ENCODE measurements around the gene MPC1.
"Not testable (repeated sequence)": the region's sequence is repeated elsewhere in the genome, so short reads cannot be mapped to it uniquely, and the experiment has no call there.

Gene MPC1

GRCh38 chr6:166406197-166406596 is 23.5 kb upstream of the MPC1 start:
- DNase-seq (ENCODE audit: low read depth in 2 of 2): no peak

DNA sequence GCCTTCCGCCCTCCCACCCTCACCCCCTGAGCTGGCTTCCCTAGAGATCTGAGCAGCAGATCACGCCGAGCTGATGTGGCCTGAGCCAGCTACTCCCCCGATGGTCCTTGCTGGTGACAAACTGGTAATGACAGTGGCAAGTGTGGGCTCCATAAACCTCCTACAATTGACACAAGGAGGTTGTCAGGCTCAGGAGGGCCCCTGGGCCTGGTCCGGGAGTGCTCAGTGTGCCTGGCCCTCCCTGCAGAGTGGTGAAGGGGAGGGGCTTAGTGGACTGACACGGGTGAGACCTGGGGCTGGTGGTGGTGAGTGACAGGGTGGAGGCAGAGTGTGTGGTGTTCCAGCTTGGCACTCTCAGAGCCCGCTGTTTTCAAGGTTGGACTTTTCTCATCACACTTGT is 22.6 kb upstream of the MPC1 start:
- DNase-seq (ENCODE audit: low read depth in 2 of 2): no peak

DNA sequence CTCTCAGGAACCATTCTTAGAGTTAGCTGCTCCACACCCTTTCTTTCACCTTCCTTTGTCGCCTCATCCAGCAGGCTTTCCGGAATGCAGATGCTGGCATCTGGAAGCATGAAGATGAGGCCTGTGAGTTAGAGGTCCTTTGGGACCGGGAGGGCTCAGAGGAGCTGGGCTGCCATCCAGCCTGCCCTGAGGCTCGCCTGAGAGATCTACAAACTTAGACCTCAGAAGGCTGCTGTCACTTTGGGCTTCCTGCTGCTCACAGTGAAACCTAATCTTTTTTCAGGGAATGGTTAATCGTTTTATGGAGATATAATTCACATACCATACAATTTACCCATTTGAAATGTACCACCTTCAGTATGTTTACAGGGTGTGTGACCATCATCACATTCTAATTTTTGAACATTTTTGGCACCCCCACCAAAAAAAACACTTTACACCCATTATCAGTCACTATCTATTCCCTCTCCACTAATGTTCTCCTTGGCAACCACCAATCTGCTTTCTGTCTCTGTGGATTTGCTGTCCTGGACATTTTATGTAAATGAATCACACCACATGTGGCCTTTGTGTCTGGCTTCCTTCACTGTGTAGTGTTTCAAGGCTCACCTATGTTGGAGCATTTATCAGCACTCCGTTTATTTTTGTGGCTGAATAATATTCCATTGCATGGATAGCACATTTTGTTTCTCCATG is 20.0 kb upstream of the MPC1 start:
- DNase-seq (ENCODE audit: low read depth in 2 of 2): no peak

DNA sequence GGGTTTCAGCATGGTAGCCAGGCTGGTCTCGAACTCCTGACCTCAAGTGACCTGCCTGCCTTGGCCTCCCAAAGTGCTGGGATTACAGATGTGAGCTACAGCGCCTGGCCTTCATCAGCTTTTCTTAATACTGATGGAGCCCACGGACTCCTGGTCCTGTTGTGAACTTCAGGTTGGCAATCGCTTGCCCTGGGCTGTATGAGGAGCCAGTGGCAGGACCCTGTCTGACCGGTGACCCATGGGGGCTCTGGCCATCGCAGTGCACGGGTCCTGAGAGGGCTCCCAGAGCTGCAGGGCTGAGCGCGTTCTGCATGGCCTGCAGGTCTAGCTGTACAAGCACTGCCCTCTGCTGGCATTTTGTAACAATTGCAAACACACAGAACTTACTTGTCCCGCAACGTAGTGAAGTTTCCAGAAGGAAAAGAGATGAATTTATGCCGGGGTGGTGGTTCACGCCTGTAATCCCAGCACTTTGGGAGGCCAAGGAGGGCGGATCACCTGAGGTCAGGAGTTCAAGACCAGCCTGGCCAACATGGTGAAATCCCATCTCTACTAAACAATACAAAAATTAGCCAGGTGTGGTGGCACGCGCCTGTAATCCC is 18.0 kb upstream of the MPC1 start:
- DNase-seq (ENCODE audit: low read depth in 2 of 2): peak in 1 of 2 donors; percentile 34

- no peak for DNase-seq (ENCODE audit: low read depth in 2 of 2)
These were observed 17.4 kb upstream of the MPC1 start for GRCh38 chr6:166400181-166400580.

- DNase-seq (ENCODE audit: low read depth in 2 of 2): no peak
These were observed 15.6 kb upstream of the MPC1 start for GRCh38 chr6:166398348-166398747.

- no peak for DNase-seq (ENCODE audit: low read depth in 2 of 2)
These were observed 15.1 kb upstream of the MPC1 start for GRCh38 chr6:166397849-166398248.

- DNase-seq (ENCODE audit: low read depth in 2 of 2): no peak
These were observed 13.0 kb upstream of the MPC1 start for GRCh38 chr6:166395778-166396177.

DNA sequence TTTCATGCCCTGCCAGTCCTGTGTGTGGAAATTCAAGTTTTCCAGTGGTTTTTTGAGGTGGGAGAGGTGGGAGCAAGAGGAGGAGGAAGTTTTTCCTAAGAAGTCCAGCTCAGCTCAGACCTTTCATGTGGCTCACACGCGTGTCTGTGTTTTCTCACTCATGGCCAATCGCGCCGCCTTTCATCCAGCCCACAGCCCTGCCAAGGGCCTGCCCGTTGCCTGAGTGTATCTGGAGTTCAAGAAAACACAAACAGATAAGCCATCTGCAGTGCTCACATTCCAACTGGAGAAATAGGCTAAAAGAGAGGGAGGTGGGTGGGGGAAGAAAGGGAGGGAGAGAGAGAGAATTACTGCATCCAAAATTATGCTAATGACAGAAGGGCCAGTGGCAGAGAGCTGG is 12.6 kb upstream of the MPC1 start:
- DNase-seq (ENCODE audit: low read depth in 2 of 2): no peak

GRCh38 chr6:166394036-166394892 is 11.5 kb upstream of the MPC1 start:
- no peak for DNase-seq (ENCODE audit: low read depth in 2 of 2)

GRCh38 chr6:166393535-166393823 is 10.7 kb upstream of the MPC1 start:
- DNase-seq (ENCODE audit: low read depth in 2 of 2): no peak

GRCh38 chr6:166392755-166393534 is 10.2 kb upstream of the MPC1 start:
- DNase-seq (ENCODE audit: low read depth in 2 of 2): not testable (repeated sequence)

GRCh38 chr6:166389119-166389518 is 6.4 kb upstream of the MPC1 start:
- no peak for DNase-seq (ENCODE audit: low read depth in 2 of 2)

- no peak for DNase-seq (ENCODE audit: low read depth in 2 of 2)
These were observed 5.7 kb upstream of the MPC1 start for GRCh38 chr6:166388290-166389004.

DNA sequence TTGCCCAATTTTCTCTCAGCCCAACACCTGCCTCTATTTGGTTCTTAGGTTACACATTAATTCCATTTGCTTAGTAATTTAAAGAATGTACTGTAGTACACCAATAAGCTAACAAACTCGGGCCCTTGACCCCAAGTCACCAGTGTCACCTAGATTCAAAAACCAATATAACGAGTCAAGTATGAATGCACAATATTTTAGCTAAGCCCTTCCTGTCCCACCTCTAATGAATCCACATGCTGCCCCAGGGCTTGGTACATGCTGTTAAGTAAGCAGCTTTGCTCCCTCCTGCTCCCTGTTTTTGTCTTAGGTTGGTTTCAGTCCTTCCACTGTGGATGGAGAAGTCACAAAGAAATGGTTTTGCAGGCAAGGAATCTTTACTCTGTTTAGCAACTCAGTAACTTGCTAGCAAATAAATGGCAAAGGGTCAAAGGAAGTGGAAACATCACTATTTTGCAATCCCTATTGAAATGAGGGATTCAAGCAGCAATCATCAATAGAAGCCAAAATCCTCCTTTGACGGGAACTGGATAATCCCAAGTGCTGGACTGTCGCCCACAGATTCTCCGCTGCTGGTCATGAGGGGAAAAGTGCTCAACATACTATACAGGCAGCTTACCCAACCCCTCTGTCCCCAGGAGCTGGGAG is 5.0 kb upstream of the MPC1 start:
- DNase-seq (ENCODE audit: low read depth in 2 of 2): no peak

GRCh38 chr6:166387098-166387497 is 4.4 kb upstream of the MPC1 start:
- DNase-seq (ENCODE audit: low read depth in 2 of 2): not testable (repeated sequence)

DNA sequence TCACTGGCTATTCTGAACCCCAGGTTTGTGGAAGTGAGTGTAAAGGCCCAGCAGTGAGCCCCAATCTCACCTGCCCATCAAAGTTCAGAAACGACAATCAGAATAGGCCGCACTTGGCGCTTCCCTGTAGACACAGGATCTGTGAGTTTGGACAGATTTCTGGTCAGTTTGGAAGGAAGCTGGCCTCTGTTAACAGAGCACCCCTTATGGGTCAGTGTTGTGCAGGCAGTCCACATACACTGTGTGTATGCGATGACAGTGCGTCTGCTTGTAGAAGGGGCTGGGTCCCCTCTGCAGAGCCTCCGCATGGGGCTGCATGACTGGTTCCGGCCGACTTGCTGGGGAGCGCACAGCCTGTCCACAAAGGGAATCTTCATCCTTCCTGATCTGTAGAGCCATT is 3.4 kb upstream of the MPC1 start:
- DNase-seq (ENCODE audit: low read depth in 2 of 2): no peak

DNA sequence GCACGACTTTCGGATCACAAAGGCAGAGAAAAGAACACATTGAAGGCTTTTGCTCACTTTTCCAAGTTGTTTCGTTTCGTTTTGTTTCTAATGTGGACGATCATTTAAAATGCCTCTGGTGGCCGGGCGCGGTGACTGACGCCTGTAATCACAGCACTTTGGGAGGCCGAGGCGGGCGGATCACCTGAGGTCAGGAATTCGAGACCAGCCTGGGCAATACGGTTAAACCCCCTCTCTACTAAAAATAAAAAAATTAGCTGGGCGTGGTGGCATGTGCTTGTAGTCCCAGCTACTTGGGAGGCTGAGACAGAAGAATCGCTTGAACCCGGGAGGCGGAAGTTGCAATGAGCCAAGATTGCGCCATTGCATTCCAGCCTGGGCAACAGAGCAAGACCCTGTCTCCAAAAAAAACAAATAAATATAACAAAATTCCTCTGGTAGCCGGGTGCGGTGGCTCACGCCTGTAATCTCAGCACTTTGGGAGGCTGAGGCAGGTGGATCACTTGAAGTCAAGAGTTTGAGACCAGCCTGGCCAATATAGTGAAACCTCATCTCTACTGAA is 1.1 kb upstream of the MPC1 start:
- peak; percentile 9 to 19 for DNase-seq (ENCODE audit: low read depth in 2 of 2)

GRCh38 chr6:166382500-166382932 is 224 bp downstream of the MPC1 start:
- peak in 1 of 2 donors; percentile 15 for DNase-seq (ENCODE audit: low read depth in 2 of 2)

DNA sequence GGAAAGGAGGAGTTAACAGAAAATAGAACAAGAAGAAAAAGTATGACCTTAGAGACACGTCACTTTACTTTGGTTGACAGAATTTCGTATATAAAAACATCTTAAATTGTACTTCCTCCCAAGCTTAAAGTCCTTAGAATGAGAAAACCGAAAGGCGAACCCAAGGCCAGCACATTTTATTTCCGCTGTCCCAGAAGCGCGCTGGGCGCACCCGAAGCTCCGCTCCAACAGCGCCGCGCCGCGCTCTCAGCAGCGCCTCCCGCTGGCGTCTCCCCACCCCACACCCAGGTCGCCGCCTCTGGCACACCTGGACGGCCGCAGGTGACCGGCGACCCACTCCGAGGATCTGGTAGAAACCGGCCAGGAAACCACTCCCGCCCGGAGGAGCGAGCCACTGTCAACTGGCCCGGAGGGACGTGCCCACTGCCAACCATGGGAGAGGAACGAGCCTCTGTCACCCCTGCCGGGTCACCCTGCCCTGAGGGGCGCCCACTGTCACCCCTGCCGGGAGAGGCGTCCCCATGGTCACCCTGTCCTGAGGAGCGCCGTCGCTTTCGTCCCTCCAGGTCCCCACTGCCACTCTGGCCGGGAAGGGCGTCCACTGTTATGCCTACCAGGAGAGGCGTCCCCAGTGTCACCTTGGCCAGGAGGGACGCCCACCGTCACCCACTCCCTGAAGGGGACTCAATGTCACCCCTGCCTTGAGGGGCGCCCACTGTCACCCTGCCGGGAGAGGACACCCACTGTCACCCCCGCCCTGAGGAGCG is 824 bp downstream of the MPC1 start:
- DNase-seq (ENCODE audit: low read depth in 2 of 2): peak; percentile 59 to 67

Measured in stimulated activated CD4-positive, alpha-beta T cell treated with anti-CD3 and anti-CD28 coated beads, Interleukin-4, amount 100 ng/mL, for 48 hours (primary cell).